Measurements from ENCODE around the gene DHRS12. TPM values are rescaled to one million over a fixed set of nuclear protein-coding genes. Genes with fewer than 3 reads are reported as not detected.

DHRS12 gene
- total and polyA plus RNA-seq, 8 donors: 4.2 to 27.2 (median 14.1) TPM; not detected in 1

DNA sequence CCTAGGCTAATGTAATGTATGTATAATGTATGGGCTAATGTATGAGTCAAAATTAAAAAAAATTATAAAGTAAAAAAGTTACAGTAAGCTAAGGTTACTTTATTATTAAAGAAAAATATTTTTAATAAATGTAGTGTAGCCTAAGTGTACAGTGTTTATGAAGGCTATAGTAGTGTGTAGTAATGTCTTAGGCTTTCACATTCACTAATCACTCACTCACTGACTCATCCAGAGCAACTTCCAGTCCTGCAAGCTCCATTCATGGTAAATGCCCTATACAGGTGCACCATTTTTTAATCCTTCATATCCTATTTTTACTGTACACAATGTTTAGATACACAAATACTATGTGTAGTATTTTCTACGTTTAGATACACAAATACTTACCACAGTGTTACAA lies 42.8 kb upstream of the DHRS12 start:
- intact Hi-C loops (cut with DNase I; ENCODE audit: low total_unique reads): no loop called here
- H3K4me1 ChIP-seq: peaks cover 0 to 8% (median 8%) of the 10 kb centered on the region in 4 donors
- no peaks in the 10 kb centered on the region for H3K36me3 ChIP-seq
- no peak overlapping the region for H3K27ac ChIP-seq
- H3K27me3 ChIP-seq: peaks cover 0 to 17% (median 3%) of the 10 kb centered on the region in 3 donors
- H3K9me3 ChIP-seq: no peaks in the 10 kb centered on the region
- 61 to 86% (median 80%) methylated on average over 1 of the region's 1 CpG for WGBS, 5 donors
- TF ChIP-seq EP300 (IDR thresholded peaks at IDR 0.05): no peak
- TF ChIP-seq POLR2A (IDR thresholded peaks at IDR 0.05): no peak
- TF ChIP-seq, protein P1, sequence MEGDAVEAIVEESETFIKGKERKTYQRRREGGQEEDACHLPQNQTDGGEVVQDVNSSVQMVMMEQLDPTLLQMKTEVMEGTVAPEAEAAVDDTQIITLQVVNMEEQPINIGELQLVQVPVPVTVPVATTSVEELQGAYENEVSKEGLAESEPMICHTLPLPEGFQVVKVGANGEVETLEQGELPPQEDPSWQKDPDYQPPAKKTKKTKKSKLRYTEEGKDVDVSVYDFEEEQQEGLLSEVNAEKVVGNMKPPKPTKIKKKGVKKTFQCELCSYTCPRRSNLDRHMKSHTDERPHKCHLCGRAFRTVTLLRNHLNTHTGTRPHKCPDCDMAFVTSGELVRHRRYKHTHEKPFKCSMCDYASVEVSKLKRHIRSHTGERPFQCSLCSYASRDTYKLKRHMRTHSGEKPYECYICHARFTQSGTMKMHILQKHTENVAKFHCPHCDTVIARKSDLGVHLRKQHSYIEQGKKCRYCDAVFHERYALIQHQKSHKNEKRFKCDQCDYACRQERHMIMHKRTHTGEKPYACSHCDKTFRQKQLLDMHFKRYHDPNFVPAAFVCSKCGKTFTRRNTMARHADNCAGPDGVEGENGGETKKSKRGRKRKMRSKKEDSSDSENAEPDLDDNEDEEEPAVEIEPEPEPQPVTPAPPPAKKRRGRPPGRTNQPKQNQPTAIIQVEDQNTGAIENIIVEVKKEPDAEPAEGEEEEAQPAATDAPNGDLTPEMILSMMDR (IDR thresholded peaks at IDR 0.05): no peak
- no peak for TF ChIP-seq POLR2AphosphoS5 (IDR thresholded peaks at IDR 0.05)
- no peak overlapping the region for H3K4me3 ChIP-seq
- DNase-seq: no peak

GRCh38 chr13:51845574-51846318 lies 41.8 kb upstream of the DHRS12 start:
- WGBS, 5 donors: 46 to 84% (median 69%) methylated on average over 5 of the region's 5 CpGs

GRCh38 chr13:51844862-51845573 lies 41.1 kb upstream of the DHRS12 start, which contains the start of gene TMEM272:
TMEM272 (minus strand) TSS chr13:51845177; CDS start chr13:51838530, 6,647 bp downstream.
- WGBS, 5 donors: 35 to 47% (median 39%) methylated on average over 15 to 20 of the region's 20 CpGs
- DNase-seq: peak; percentile 57 to 77
- Histone ChIP-seq H3K4me1 (peaks cover 0 to 8% (median 8%) of the 10 kb centered on the region in 4 donors), H3K9me3 (no peaks in the 10 kb centered on the region), H3K27ac (no peak within 1 kb of the TSS), H3K36me3 (no peaks in the 10 kb centered on the region), H3K27me3 (peaks cover 0 to 17% (median 3%) of the 10 kb centered on the region in 3 donors), H3K4me3 (peak within 1 kb of the TSS in 2 of 4 donors; percentile 16 to 19)
- intact Hi-C loops (cut with DNase I; ENCODE audit: low total_unique reads): no loop called here
- TF ChIP-seq POLR2AphosphoS5 (IDR thresholded peaks at IDR 0.05) (no peak), POLR2A (IDR thresholded peaks at IDR 0.05) (no peak)
- TF ChIP-seq, protein P1 (IDR thresholded peaks at IDR 0.05): peak in 5 of 7 experiments; percentile 66 to 84 (median 75)

More at GRCh38 chr13:51845574-51846318, 41.8 kb upstream of the DHRS12 start:
- intact Hi-C loops (cut with DNase I; ENCODE audit: low total_unique reads): no loop called here
- H3K27ac ChIP-seq: no peak overlapping the region
- H3K4me3 ChIP-seq: peak overlapping the region in 2 of 4 donors; percentile 16 to 19
- no peak for DNase-seq
- TF ChIP-seq EP300 (IDR thresholded peaks at IDR 0.05) (no peak), POLR2A (IDR thresholded peaks at IDR 0.05) (no peak), POLR2AphosphoS5 (IDR thresholded peaks at IDR 0.05) (no peak)
- TF ChIP-seq, protein P1 (IDR thresholded peaks at IDR 0.05): no peak
- H3K27me3 ChIP-seq: peaks cover 0 to 17% (median 3%) of the 10 kb centered on the region in 3 donors
- peaks cover 0 to 8% (median 8%) of the 10 kb centered on the region in 4 donors for H3K4me1 ChIP-seq
- no peaks in the 10 kb centered on the region for H3K36me3 ChIP-seq
- H3K9me3 ChIP-seq: no peaks in the 10 kb centered on the region

GRCh38 chr13:51843529-51843928 lies 39.6 kb upstream of the DHRS12 start:
- Histone ChIP-seq H3K4me3 (no peak overlapping the region), H3K36me3 (no peaks in the 10 kb centered on the region), H3K9me3 (no peaks in the 10 kb centered on the region), H3K4me1 (peaks cover 0 to 8% (median 6%) of the 10 kb centered on the region in 4 donors), H3K27ac (no peak overlapping the region), H3K27me3 (peaks cover 0 to 17% (median 3%) of the 10 kb centered on the region in 3 donors)
- TF ChIP-seq, protein P1 (IDR thresholded peaks at IDR 0.05): no peak
- TF ChIP-seq EP300 (IDR thresholded peaks at IDR 0.05): no peak
- no peak for TF ChIP-seq POLR2A (IDR thresholded peaks at IDR 0.05)
- intact Hi-C loops (cut with DNase I; ENCODE audit: low total_unique reads): no loop called here
- WGBS, 5 donors: 50 to 71% (median 52%) methylated on average over 3 of the region's 3 CpGs
- DNase-seq: no peak
